ENCODE results near the gene BMP2K.

The BMP2K gene

GRCh38 chr4:78776079-78776728 lies at the start of gene BMP2K:
TSS of gene BMP2K (plus strand) at chr4:78776350. CDS start at chr4:78776544, 194 bp downstream.
- peak; percentile 56 to 69 for DNase-seq (ENCODE audit: low read depth in 2 of 2)

DNA sequence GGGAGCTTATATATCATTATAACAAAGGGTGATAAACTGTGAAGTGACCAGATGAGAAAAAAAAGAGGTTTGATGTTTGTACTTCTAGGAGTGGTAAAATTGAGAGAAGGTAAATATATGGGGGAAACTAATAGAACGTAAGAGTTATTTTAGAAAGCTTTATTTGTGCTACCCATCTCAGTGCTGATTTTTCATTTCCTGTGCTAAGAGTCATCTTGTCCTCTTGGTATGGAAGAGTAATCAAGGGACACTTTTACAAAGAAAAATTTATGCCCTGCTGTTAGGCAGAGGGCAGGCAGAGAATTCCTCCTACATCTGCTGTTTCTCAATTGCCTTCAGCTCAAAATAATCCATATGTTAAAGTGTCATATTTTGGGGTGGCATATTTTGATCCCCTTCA lies 49.6 kb upstream of the BMP2K start:
- DNase-seq (ENCODE audit: low read depth in 2 of 2) = no peak

DNA sequence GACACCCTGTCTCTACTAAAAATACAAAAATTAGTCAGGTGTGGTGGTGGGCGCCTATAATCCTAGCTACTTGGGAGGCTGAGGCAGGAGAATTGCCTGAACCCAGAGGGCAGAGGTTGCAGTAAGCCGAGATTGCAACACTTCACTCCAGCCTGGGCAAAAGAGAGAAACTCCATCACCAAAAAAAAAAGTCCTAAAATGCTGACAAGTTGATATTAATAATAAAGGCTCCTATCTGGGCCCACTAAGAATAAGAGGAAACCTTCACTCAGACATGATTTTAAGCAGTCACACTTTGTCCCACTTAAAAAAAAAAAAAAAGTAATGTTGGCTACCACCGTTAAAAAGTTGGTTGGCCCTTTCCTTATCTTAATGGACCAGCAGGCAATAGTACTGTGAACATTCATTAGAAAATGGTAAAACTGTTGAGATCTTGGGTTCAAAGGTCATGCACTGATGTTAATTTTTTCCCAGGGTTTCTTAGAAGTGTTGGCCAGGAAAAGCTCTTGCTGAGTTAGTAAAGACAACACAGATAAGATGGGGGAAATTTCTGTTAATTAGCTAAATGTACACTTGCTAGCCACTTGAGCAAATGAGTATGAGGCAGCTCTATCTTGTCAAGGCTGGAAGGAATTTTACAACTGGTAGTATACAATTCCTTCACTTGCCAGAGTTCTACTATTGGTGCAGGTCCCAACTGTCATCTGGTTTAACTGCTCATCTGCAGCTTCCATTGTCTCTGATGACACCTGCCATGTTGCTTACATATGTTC lies 43.6 kb upstream of the BMP2K start:
- DNase-seq (ENCODE audit: low read depth in 2 of 2) = no peak

DNA sequence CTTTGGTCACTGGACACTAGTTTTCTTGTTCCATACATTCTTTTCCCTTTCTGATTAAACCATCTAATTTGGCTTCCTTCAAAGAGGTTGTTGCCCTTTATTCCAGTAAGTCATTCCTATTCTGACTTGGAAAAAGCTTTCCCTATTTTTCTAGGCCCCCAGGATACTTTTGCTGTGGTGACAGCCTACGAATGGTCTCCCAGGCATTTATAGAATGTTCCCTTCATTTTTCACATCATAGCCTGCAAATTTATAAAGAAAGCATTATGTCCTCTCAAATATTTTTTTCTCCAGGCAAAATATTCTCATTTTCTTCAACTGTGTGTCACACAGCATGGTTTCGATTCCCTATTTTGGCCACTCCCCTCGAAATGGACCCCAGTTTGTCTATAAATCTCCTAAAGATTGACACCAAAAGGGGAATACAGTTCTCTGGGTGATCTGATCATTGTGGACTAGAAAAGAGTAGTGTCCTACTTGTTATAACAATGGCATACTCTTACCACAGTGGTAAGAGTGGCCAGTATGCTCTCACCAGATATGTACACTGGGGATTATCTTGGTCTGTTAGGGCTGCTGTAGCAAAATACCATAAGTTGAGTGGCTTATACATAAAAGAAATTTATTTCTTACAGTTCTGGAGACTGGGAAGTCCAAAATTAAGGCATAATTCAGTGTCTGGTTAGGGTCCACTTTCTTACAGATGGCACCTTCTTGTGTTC lies 41.5 kb upstream of the BMP2K start:
- no peak for DNase-seq (ENCODE audit: low read depth in 2 of 2)

- no peak for DNase-seq (ENCODE audit: low read depth in 2 of 2)
These were observed 40.5 kb upstream of the BMP2K start for GRCh38 chr4:78735697-78736096.

DNA sequence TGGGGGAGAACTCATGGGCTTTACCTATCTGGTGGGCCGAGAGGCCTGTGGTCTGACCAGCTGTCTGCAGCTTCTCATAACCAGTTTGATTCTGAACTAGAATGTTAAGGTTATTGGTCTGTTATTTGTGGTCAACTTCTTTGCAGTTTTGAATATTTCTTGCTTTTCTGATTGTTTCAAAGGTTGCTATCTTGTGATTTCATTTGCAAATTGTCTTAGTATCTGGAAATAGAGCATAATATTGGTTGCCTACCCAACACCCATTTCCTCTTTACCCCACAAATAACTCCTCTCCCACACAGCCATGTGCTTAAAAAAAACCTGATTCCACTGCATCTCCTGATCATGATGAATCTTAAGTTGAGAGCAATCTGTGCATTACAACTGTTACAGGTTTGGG lies 39.1 kb upstream of the BMP2K start:
- no peak for DNase-seq (ENCODE audit: low read depth in 2 of 2)

DNA sequence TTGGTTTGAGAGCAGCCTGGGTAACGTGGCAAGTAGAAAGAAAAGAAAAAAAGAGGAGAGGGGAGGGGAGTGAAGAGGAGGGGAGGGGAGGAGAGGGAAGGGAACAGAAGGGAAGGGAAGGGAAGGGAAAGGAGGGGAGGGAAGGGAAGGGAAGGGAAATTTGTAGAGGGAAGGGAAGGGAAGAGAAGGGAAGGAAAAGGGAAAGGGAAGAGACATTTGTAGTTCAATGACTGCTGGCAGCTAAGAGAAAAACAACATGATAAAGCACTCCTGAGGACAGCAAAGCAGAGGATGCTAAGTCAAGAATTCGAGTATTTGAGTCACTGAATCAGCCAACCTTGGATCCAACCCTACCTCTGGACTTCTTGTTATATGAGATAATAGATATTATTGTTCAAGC lies 38.2 kb upstream of the BMP2K start:
- DNase-seq (ENCODE audit: low read depth in 2 of 2) = no peak

DNA sequence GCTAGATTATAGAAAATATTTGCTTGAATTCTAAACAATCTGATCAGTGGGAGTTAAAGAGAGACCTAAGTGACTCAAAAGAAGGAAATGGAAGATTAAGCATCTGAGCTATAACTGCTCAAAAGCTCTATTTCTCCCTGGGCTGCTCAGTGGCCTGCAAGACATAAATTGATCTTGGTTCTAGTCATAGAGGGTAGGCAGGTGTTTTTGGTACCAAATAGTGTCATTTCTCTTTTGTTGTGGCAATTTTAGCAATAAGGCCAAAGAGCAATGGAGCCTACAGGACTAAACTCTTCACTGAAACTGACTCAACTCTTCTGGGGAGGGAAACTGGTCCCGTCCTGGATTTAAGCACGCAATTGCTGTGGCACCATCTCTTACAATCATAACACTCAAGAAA lies 33.9 kb upstream of the BMP2K start:
- DNase-seq (ENCODE audit: low read depth in 2 of 2) = no peak

GRCh38 chr4:78747475-78747922 lies 28.7 kb upstream of the BMP2K start:
- no peak for DNase-seq (ENCODE audit: low read depth in 2 of 2)

DNA sequence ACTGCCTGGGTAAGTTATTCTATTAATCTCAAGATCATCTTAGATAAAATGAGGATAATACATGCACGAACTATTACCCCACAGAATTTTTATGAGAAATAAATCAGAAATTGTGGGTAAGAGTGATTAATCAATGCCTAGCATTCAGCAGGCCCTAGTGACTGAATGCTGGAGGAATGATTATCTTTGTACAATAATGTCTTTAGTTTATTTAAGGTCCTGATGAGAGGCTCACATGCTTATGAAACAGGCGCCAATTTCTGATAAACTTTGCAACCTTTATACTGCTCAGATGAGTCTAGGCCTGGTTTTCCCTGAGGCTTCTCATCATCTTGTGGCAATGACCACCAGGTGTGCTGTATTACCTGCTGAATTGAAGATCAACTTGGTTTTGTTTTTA lies 27.8 kb upstream of the BMP2K start:
- DNase-seq (ENCODE audit: low read depth in 2 of 2) = no peak

- DNase-seq (ENCODE audit: low read depth in 2 of 2) = no peak
These were observed 26.7 kb upstream of the BMP2K start for GRCh38 chr4:78749258-78749971.

DNA sequence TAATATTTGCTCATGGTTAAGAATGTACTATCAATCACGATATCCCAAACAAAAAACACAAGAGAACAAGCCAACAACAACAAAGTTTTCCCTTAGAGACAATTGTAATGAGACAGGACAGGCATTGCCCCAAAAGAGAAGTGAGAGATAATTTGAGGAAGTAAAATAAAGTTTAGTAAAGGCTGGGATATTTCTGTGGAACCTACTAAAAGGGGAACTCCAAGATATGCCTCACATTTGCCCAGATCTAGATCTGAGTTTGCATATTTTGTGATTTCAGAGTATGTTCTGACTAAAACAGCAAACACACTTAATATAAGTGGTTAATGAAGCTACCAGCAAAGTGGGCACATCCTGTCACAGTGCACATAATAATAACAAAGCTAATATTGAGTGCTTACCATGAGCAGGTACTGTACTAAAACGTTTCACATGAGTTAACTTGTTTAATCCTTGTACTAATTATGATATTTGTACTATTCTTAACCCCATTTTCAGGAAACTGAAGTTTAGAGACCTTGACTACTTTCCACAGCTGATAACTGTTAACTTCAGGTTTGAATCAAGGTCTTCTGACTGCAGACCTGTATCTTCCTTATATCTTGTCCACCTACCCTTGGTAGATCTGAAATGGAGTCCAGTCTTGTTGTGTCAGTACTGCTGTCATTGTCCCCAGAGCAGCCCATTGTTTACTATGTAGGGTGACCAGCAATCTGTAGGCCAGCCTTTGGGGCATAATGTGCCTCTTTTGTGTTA lies 26.0 kb upstream of the BMP2K start:
- DNase-seq (ENCODE audit: low read depth in 2 of 2) = no peak

DNA sequence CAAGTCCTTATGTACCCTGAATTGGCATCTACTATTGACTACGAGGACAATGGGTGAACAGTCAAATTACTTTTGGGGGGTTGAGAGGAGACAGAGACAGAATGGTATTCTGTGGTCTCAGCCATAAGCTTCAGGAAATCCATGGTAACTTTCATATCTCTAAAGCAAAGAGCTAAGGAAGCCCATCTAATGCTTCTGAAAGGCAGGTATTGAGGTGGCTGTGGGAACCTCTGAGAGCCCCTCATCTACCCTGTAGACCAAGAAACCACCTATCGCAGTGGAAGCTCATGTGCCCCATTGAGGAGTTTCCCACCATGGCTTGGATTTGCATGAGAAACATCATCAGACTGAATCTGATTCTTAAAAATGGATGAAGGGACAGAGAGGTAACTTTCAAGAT lies 23.1 kb upstream of the BMP2K start:
- DNase-seq (ENCODE audit: low read depth in 2 of 2) = no peak

DNA sequence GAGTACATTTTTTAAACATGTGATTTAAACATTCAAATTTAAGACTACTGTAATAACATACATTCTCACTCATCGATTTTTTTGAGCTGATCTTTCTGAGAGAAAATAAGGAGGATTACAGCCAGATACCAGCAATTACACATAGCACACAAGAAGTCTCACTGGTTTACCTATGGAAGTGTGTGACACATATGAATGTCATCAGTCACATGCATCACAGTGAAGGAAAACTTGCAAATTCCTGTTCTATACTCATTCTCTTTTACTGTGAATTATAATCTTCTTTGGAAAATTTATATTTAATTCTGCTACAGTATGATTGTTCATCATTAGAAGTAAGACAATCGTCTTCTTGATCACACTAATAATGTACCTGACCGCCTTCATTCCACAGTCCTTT lies 21.3 kb upstream of the BMP2K start:
- no peak for DNase-seq (ENCODE audit: low read depth in 2 of 2)

DNA sequence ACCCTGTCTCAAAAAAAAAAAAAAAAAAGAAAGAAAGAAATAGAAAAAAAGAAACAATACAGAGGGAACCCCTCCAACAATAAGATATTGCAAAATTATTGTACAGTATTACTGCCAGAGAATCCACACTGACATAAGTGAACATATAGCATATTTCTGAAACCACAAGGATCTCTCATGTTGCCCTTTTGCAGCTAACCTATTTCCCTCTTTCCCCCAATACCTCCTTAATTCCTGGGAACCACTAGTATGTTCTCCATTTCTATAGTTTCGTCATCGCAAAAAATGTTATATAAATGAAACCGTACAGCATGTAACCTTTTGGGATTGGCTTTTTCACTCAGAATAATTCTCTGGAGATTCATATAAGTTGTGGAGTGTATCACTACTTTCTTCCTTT lies 20.0 kb upstream of the BMP2K start:
- no peak for DNase-seq (ENCODE audit: low read depth in 2 of 2)

DNA sequence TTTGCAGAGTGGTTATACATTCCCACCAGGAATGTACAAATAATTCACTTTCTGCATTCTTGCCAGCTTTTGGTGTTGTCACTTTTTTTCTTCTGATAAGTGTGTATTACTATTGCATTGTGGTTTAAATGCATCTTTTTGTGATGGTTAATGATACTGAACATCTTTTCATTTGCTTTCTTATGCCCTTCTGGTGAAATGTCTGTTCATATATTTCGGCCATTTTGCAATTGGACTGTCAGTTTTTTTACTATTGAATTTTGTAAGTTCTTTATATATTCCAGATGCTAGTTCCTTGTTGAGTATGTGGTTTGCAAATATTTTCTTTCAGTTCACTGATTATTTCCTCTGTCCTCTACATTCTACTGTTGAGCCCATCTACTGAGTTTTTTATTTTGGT lies 19.4 kb upstream of the BMP2K start:
- no peak for DNase-seq (ENCODE audit: low read depth in 2 of 2)

- no peak for DNase-seq (ENCODE audit: low read depth in 2 of 2)
These were observed 18.6 kb upstream of the BMP2K start for GRCh38 chr4:78757574-78757973.

DNA sequence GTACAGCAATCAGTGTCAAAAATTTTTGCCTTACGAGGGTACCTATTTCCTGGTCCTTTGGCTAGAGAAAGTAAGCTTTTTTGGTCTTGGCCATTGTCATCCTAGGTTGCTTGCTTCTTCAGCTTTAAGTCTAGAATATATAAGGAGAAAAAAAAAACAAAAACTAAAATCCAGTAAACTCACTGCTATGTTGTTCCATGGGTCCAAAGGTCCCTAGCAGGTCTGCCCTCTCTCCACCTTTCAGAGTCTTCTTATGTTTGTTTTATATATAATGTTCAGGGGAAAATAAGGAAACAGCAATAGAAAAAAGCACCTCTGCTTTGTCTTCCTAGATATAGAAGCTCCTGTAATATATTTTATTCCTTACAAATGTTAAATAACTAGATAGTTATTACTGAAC lies 18.1 kb upstream of the BMP2K start:
- DNase-seq (ENCODE audit: low read depth in 2 of 2) = no peak

GRCh38 chr4:78762529-78762928 lies 13.6 kb upstream of the BMP2K start:
- DNase-seq (ENCODE audit: low read depth in 2 of 2) = no peak

GRCh38 chr4:78763251-78763650 lies 12.9 kb upstream of the BMP2K start:
- DNase-seq (ENCODE audit: low read depth in 2 of 2) = no peak

DNA sequence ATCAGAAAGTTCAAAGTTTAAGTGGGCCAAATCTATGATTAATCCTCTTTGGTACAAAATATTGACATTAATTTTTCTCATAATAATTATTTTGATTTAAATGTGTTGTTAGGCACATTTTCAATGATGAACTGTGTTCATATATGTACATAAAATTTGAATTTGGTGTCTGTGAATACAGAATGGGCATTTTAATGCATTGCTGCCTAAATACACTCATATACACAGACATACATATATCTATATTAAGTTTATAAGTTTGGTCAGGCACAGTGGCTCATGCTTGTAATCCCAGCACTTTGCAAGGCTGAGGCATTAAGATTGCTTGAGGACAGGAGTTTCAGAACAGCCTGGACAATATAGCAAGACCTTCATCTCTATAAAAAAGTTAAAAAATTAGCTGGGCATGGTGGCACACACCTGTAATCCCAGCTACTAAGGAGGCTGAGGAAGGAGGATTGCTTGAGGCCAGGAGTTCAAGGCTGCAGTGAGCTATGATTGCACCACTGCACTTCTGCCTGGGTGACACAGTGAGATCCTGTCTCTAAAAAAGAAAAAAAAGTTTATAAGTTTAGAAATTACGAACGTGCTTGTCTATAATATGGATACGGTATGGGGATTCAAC lies 12.3 kb upstream of the BMP2K start:
- no peak for DNase-seq (ENCODE audit: low read depth in 2 of 2)
